ENCODE results near the gene NKAIN2. TPM values are rescaled to one million over a fixed set of nuclear protein-coding genes. Genes with fewer than 3 reads are reported as not detected.

Gene NKAIN2
- polyA plus RNA-seq, 1 of the 3 experiments (the other 2 are of a cell fraction), result not detected

GRCh38 chr6:124775121-124775520 is 971.5 kb downstream of the NKAIN2 start:
- H3K4me2 ChIP-seq, result no peak overlapping the region
- POLR2A ChIA-PET, result no interaction called here
- no peak for DNase-seq

GRCh38 chr6:124777863-124778262 is 974.2 kb downstream of the NKAIN2 start:
- no peak overlapping the region for H2AFZ ChIP-seq (ENCODE audit: low read depth)
- H3K9ac ChIP-seq, result no peak overlapping the region
- no peaks in the 10 kb centered on the region for H4K20me1 ChIP-seq (ENCODE audit: insufficient read depth)
- no peaks in the 10 kb centered on the region for H3F3A ChIP-seq (replicated peaks; ENCODE audit: insufficient read depth)
- ChIA-PET POLR2A (no interaction called here), CTCF (interaction anchor here (0.6 kb wide), 1 partner anchor 783 kb away, joined by 3 read pairs; no protein-coding TSS in a partner anchor)
- DNase-seq, result no peak
- H3K9me3 ChIP-seq, result no peaks in the 10 kb centered on the region
- no peaks in the 10 kb centered on the region for H3K27me3 ChIP-seq (ENCODE audit: insufficient read depth)
- H3K9me2 ChIP-seq, result no peaks in the 10 kb centered on the region
- no peak overlapping the region for H3K27ac ChIP-seq (ENCODE audit: low read depth in 2 of 2, low read length in 1 of 2)
- WGBS (ENCODE audit: low lambda C conversion rate), result 0% methylated on average over 2 of the region's 2 CpGs
- peaks cover 0 to 6% of the 10 kb centered on the region in 2 experiments; a peak in 1 of 4 replicates for H3K4me1 ChIP-seq (ENCODE audit: control insufficient read depth in 1 of 2, insufficient read depth in 2 of 2, low read depth in 1 of 2, low read length in 1 of 2)
- H3K4me2 ChIP-seq, result no peak overlapping the region
- no peak for TF ChIP-seq TEAD4 (IDR thresholded peaks at IDR 0.05; ENCODE audit: borderline replicate concordance, insufficient read depth)
- TF ChIP-seq USF1 (IDR thresholded peaks at IDR 0.05; ENCODE audit: borderline replicate concordance, low read depth), result no peak
- TF ChIP-seq CHD2 (IDR thresholded peaks at IDR 0.05; ENCODE audit: low read length, partially characterized antibody), result no peak
- no peaks in the 10 kb centered on the region for H3K36me3 ChIP-seq (replicated peaks in 1 of 2; ENCODE audit: control insufficient read depth in 1 of 2, insufficient read depth in 2 of 2, low read length in 1 of 2)
- H3K4me3 ChIP-seq (ENCODE audit: low read depth in 2 of 2, low read length in 1 of 2), result no peak overlapping the region
- H3K79me2 ChIP-seq (ENCODE audit: insufficient read depth), result no peaks in the 10 kb centered on the region

More at GRCh38 chr6:124775121-124775520, 971.5 kb downstream of the NKAIN2 start:
- H4K20me1 ChIP-seq (ENCODE audit: insufficient read depth), result no peaks in the 10 kb centered on the region
- H3K27ac ChIP-seq (ENCODE audit: low read depth in 2 of 2, low read length in 1 of 2), result no peak overlapping the region
- no peak overlapping the region for H2AFZ ChIP-seq (ENCODE audit: low read depth)
- H3K4me1 ChIP-seq (ENCODE audit: control insufficient read depth in 1 of 2, insufficient read depth in 2 of 2, low read depth in 1 of 2, low read length in 1 of 2), result peaks cover 0 to 8% of the 10 kb centered on the region in 2 experiments; a peak in 1 of 4 replicates
- no peaks in the 10 kb centered on the region for H3K9me3 ChIP-seq
- 1% methylated on average over 3 of the region's 3 CpGs for WGBS (ENCODE audit: low lambda C conversion rate)
- TF ChIP-seq MAX (IDR thresholded peaks at IDR 0.05; ENCODE audit: low read depth), result no peak
- TF ChIP-seq RXRA (IDR thresholded peaks at IDR 0.05; ENCODE audit: borderline replicate concordance, low read depth), result no peak
- H3K79me2 ChIP-seq (ENCODE audit: insufficient read depth), result no peaks in the 10 kb centered on the region
- no peaks in the 10 kb centered on the region for H3K9me2 ChIP-seq
- CTCF ChIA-PET, result no interaction called here
- no peak overlapping the region for H3K4me3 ChIP-seq (ENCODE audit: low read depth in 2 of 2, low read length in 1 of 2)
- no peaks in the 10 kb centered on the region for H3K27me3 ChIP-seq (ENCODE audit: insufficient read depth)
- no peak overlapping the region for H3K9ac ChIP-seq
- H3K36me3 ChIP-seq (replicated peaks in 1 of 2; ENCODE audit: control insufficient read depth in 1 of 2, insufficient read depth in 2 of 2, low read length in 1 of 2), result no peaks in the 10 kb centered on the region
- no peaks in the 10 kb centered on the region for H3F3A ChIP-seq (replicated peaks; ENCODE audit: insufficient read depth)

GRCh38 chr6:124780623-124781022 is 977.0 kb downstream of the NKAIN2 start:
- CTCF ChIA-PET, result no interaction called here
- Histone ChIP-seq H3K4me2 (no peak overlapping the region), H4K20me1 (ENCODE audit: insufficient read depth) (no peaks in the 10 kb centered on the region), H3K27me3 (ENCODE audit: insufficient read depth) (no peaks in the 10 kb centered on the region; the same call in 1 of the 2 replicates), H3K9me3 (no peaks in the 10 kb centered on the region), H3K9ac (no peak overlapping the region), H3K27ac (ENCODE audit: low read depth in 2 of 2, low read length in 1 of 2) (no peak overlapping the region), H3F3A (replicated peaks; ENCODE audit: insufficient read depth) (no peaks in the 10 kb centered on the region), H2AFZ (ENCODE audit: low read depth) (no peak overlapping the region), H3K79me2 (ENCODE audit: insufficient read depth) (no peaks in the 10 kb centered on the region), H3K36me3 (replicated peaks in 1 of 2; ENCODE audit: control insufficient read depth in 1 of 2, insufficient read depth in 2 of 2, low read length in 1 of 2) (no peaks in the 10 kb centered on the region), H3K4me3 (ENCODE audit: low read depth in 2 of 2, low read length in 1 of 2) (no peak overlapping the region), H3K9me2 (no peaks in the 10 kb centered on the region), H3K4me1 (ENCODE audit: control insufficient read depth in 1 of 2, insufficient read depth in 2 of 2, low read depth in 1 of 2, low read length in 1 of 2) (no peaks in the 10 kb centered on the region; a peak in 1 of 4 replicates)
- POLR2A ChIA-PET, result no interaction called here
- WGBS (ENCODE audit: low lambda C conversion rate), result 6% methylated on average over 5 of the region's 5 CpGs
- TF ChIP-seq YY1 (IDR thresholded peaks at IDR 0.05; ENCODE audit: low read depth) (no peak), REST (IDR thresholded peaks at IDR 0.05; ENCODE audit: low read depth, low read length) (no peak), FOXJ3 (CRISPR knock-in tag; IDR thresholded peaks at IDR 0.05) (no peak), FOSL2 (IDR thresholded peaks at IDR 0.05; ENCODE audit: borderline replicate concordance, low read depth) (no peak), PBX3 (IDR thresholded peaks at IDR 0.05) (no peak), USF2 (IDR thresholded peaks at IDR 0.05; ENCODE audit: borderline replicate concordance, low read depth, low read length) (no peak), FOXM1 (IDR thresholded peaks at IDR 0.05; ENCODE audit: low read depth) (no peak), MAX (IDR thresholded peaks at IDR 0.05; ENCODE audit: low read depth) (no peak)
- no peak for DNase-seq

Measured in SK-N-SH (cell line).